ENCODE results near the gene TRMT44.

GRCh38 chr4:8403976-8404375 lies 36.6 kb upstream of the TRMT44 start:
- TF ChIP-seq ISL1 (CRISPR knock-in tag; IDR thresholded peaks at IDR 0.05) (no peak), ESRRG (CRISPR knock-in tag; IDR thresholded peaks at IDR 0.05) (no peak), ZFP30 (CRISPR knock-in tag; IDR thresholded peaks at IDR 0.05) (no peak), CSDC2 (CRISPR knock-in tag; IDR thresholded peaks at IDR 0.05) (no peak), GLIS3 (CRISPR knock-in tag; IDR thresholded peaks at IDR 0.05) (no peak), PATZ1 (CRISPR knock-in tag; IDR thresholded peaks at IDR 0.05; ENCODE audit: borderline replicate concordance) (no peak), ZFP3 (CRISPR knock-in tag; IDR thresholded peaks at IDR 0.05) (no peak), ZC3H10 (CRISPR knock-in tag; IDR thresholded peaks at IDR 0.05) (no peak), CSRNP3 (CRISPR knock-in tag; IDR thresholded peaks at IDR 0.05) (no peak), OSR1 (CRISPR knock-in tag; IDR thresholded peaks at IDR 0.05) (no peak)
